Measurements from ENCODE around the gene EFNA4. TPM values are rescaled to one million over a fixed set of nuclear protein-coding genes. Genes with fewer than 3 reads are reported as not detected.

Gene EFNA4
- total RNA-seq, 1 donor from 2014 or later, result 6.0 TPM

GRCh38 chr1:155084722-155085503 lies 21.4 kb downstream of the EFNA4 start:
- intact Hi-C loops (cut with micrococcal nuclease), result loop anchor here (1.0 to 5.0 kb wide), 6 partner anchors 22 to 772 kb away; partner anchors contain the start of genes EFNA4, GON4L, SLC50A1 and SYT11

GRCh38 chr1:155085504-155086127 lies 22.1 kb downstream of the EFNA4 start:
- intact Hi-C loops (cut with micrococcal nuclease), result loop anchor here (1.0 to 5.0 kb wide), 4 partner anchors 49 to 772 kb away; partner anchors contain the start of genes GON4L, SLC50A1, SYT11 and UBE2Q1

- intact Hi-C loops (cut with micrococcal nuclease), result loop anchor here (5.0 kb wide), 1 partner anchor 771 kb away; the partner anchor contains the start of genes GON4L and SYT11
Observed at GRCh38 chr1:155086128-155086741, 22.7 kb downstream of the EFNA4 start.

GRCh38 chr1:155086856-155087535 lies 23.5 kb downstream of the EFNA4 start:
- intact Hi-C loops (cut with micrococcal nuclease), result loop anchor here (5.0 kb wide), 1 partner anchor 770 kb away; the partner anchor contains the start of genes GON4L and SYT11

GRCh38 chr1:155091071-155092051 lies 27.8 kb downstream of the EFNA4 start:
- intact Hi-C loops (cut with micrococcal nuclease), result loop anchor here (1.0 to 5.0 kb wide), 2 partner anchors 36 to 76 kb away; partner anchors contain the start of gene EFNA1

- intact Hi-C loops (cut with micrococcal nuclease), result loop anchor here (5.0 kb wide), 1 partner anchor 35 kb away; the partner anchor contains the start of gene EFNA1
Observed at GRCh38 chr1:155092131-155092530, 28.6 kb downstream of the EFNA4 start.

GRCh38 chr1:155092641-155093040 lies 29.1 kb downstream of the EFNA4 start:
- intact Hi-C loops (cut with micrococcal nuclease), result loop anchor here (5.0 kb wide), 1 partner anchor 35 kb away; the partner anchor contains the start of gene EFNA1

- intact Hi-C loops (cut with micrococcal nuclease), result loop anchor here (1.0 to 5.0 kb wide), 2 partner anchors 33 to 74 kb away; partner anchors contain the start of gene EFNA1
Observed at GRCh38 chr1:155093911-155094621, 30.5 kb downstream of the EFNA4 start.

- intact Hi-C loops (cut with micrococcal nuclease), result loop anchor here (1.0 to 5.0 kb wide), 2 partner anchors 33 to 74 kb away; partner anchors contain the start of gene EFNA1
Observed at GRCh38 chr1:155094622-155094948, 31.0 kb downstream of the EFNA4 start.

GRCh38 chr1:155099331-155099730 lies 35.8 kb downstream of the EFNA4 start:
- intact Hi-C loops (cut with micrococcal nuclease), result no loop called here

GRCh38 chr1:155103325-155103724 lies 39.8 kb downstream of the EFNA4 start:
- intact Hi-C loops (cut with micrococcal nuclease), result no loop called here

GRCh38 chr1:155104605-155105534 lies 41.3 kb downstream of the EFNA4 start:
- intact Hi-C loops (cut with micrococcal nuclease), result no loop called here

- intact Hi-C loops (cut with micrococcal nuclease), result no loop called here
Observed at GRCh38 chr1:155105604-155106011, 42.1 kb downstream of the EFNA4 start.

GRCh38 chr1:155106862-155107261 lies 43.3 kb downstream of the EFNA4 start:
- intact Hi-C loops (cut with micrococcal nuclease), result no loop called here

- intact Hi-C loops (cut with micrococcal nuclease), result no loop called here
Observed at GRCh38 chr1:155107309-155108264, 44.0 kb downstream of the EFNA4 start.

- intact Hi-C loops (cut with micrococcal nuclease), result no loop called here
Observed at GRCh38 chr1:155108296-155108695, 44.8 kb downstream of the EFNA4 start.

- intact Hi-C loops (cut with micrococcal nuclease), result no loop called here
Observed at GRCh38 chr1:155110381-155110780, 46.8 kb downstream of the EFNA4 start.

Data from T-helper 2 cell treated with Interferon-gamma antibody and Interleukin-4, amounts not matched to agents 100 ng/mL and 5 ng/mL, for 36 hours (primary cell).